ENCODE measurements around the gene MSMP. TPM values are rescaled to one million over a fixed set of nuclear protein-coding genes. Genes with fewer than 3 reads are reported as not detected.

Gene MSMP
- total RNA-seq, result not detected

- intact Hi-C loops (cut with DNase I), result no loop called here
- peaks cover 38% of the 10 kb centered on the region for H3K4me1 ChIP-seq
- no peak within 1 kb of the TSS for H3K27ac ChIP-seq
- 0 to 50% methylated on average over 1 to 2 of the region's 3 CpGs for WGBS, 2 donors
- no peak for DNase-seq
- H3K4me3 ChIP-seq, result no peak within 1 kb of the TSS
- H3K9me3 ChIP-seq, result no peaks in the 10 kb centered on the region
- ATAC-seq, result no peak
- H3K36me3 ChIP-seq (replicated peaks in 1 of 2; ENCODE audit: insufficient read depth in 1 of 2, low read depth in 2 of 2), result peaks cover 0 to 17% of the 10 kb centered on the region in 2 donors
- no peaks in the 10 kb centered on the region for H3K27me3 ChIP-seq
- TF ChIP-seq CTCF (IDR thresholded peaks at IDR 0.05) (no peak), POLR2A (IDR thresholded peaks at IDR 0.05) (no peak)
Observed at GRCh38 chr9:35754264-35754663, at the start of gene MSMP. MSMP (minus strand) TSS chr9:35754276; CDS start chr9:35754129, 147 bp downstream.

GRCh38 chr9:35801328-35802128 lies 47.5 kb upstream of the MSMP start:
- intact Hi-C loops (cut with DNase I), result no loop called here
- H3K36me3 ChIP-seq (replicated peaks in 1 of 2; ENCODE audit: insufficient read depth in 1 of 2, low read depth in 2 of 2), result peaks cover 0 to 3% of the 10 kb centered on the region in 2 donors
- WGBS, 2 donors, result 79 to 86% methylated on average over 13 of the region's 13 CpGs

GRCh38 chr9:35800530-35800929 lies 46.5 kb upstream of the MSMP start:
- Histone ChIP-seq H3K4me1 (no peaks in the 10 kb centered on the region), H3K27me3 (no peaks in the 10 kb centered on the region), H3K36me3 (replicated peaks in 1 of 2; ENCODE audit: insufficient read depth in 1 of 2, low read depth in 2 of 2) (no peaks in the 10 kb centered on the region), H3K4me3 (no peak overlapping the region), H3K9me3 (no peaks in the 10 kb centered on the region), H3K27ac (no peak overlapping the region)
- DNase-seq, result no peak
- intact Hi-C loops (cut with DNase I), result no loop called here
- no peak for ATAC-seq
- TF ChIP-seq POLR2A (IDR thresholded peaks at IDR 0.05), result no peak
- no peak for TF ChIP-seq CTCF (IDR thresholded peaks at IDR 0.05)
- 72 to 83% methylated on average over 7 of the region's 7 CpGs for WGBS, 2 donors

More at GRCh38 chr9:35801328-35802128, 47.5 kb upstream of the MSMP start:
- DNase-seq (no peak), ATAC-seq (no peak)
- H3K9me3 ChIP-seq, result no peaks in the 10 kb centered on the region
- no peaks in the 10 kb centered on the region for H3K27me3 ChIP-seq
- H3K4me3 ChIP-seq, result no peak overlapping the region
- H3K27ac ChIP-seq, result no peak overlapping the region
- TF ChIP-seq POLR2A (IDR thresholded peaks at IDR 0.05) (no peak), CTCF (IDR thresholded peaks at IDR 0.05) (no peak)
- no peaks in the 10 kb centered on the region for H3K4me1 ChIP-seq

GRCh38 chr9:35798658-35799374 lies 44.7 kb upstream of the MSMP start:
- Histone ChIP-seq H3K27me3 (no peaks in the 10 kb centered on the region), H3K9me3 (no peaks in the 10 kb centered on the region), H3K27ac (no peak overlapping the region), H3K4me3 (no peak overlapping the region), H3K36me3 (replicated peaks in 1 of 2; ENCODE audit: insufficient read depth in 1 of 2, low read depth in 2 of 2) (no peaks in the 10 kb centered on the region), H3K4me1 (no peaks in the 10 kb centered on the region)
- intact Hi-C loops (cut with DNase I), result no loop called here
- ATAC-seq, result no peak
- DNase-seq, result no peak
- TF ChIP-seq POLR2A (IDR thresholded peaks at IDR 0.05), result no peak
- no peak for TF ChIP-seq CTCF (IDR thresholded peaks at IDR 0.05)
- 83 to 96% methylated on average over 4 of the region's 4 CpGs for WGBS, 2 donors
